HepG2 (cell line): ENCODE results near the gene RBBP8NL. TPM values are rescaled to one million over a fixed set of nuclear protein-coding genes. Genes with fewer than 3 reads are reported as not detected.
A peak's percentile ranks its signal among the peaks of the same experiment; 100 is the strongest.

Experiments used
- AGO1 ChIP-seq: fragments of 200-400 bp; formaldehyde crosslinking; IDR thresholded peaks from 2 replicates; pipeline ENCODE4 v1.6.1; 2017; ENCODE audit warnings: mild to moderate bottlenecking, low read depth, low read length, moderate library complexity; ENCODE audit not compliant: poor library complexity, severe bottlenecking
- ATAD3A ChIP-seq: sonication (generic); formaldehyde crosslinking; IDR thresholded peaks from 2 replicates; pipeline ENCODE4 v1.4.0; 2020; ENCODE audit warnings: missing genetic modification reagents
- BCLAF1 ChIP-seq: fragments of 450-650 bp; IDR thresholded peaks from 2 replicates; pipeline ENCODE4 v1.6.1; 2017; ENCODE audit warnings: mild to moderate bottlenecking
- GABPB1 ChIP-seq: IDR thresholded peaks from 2 replicates; pipeline ENCODE4 v1.6.1; 2016; ENCODE audit warnings: mild to moderate bottlenecking, missing genetic modification reagents, moderate library complexity, missing compliant biosample characterization
- JUND ChIP-seq: sonication (generic); formaldehyde crosslinking; IDR thresholded peaks from 2 replicates; pipeline ENCODE4 v1.8.0; 2022; ENCODE audit warnings: mild to moderate bottlenecking, missing genetic modification reagents
- LRRFIP1 ChIP-seq: sonication (generic); formaldehyde crosslinking; conservative IDR thresholded peaks from 2 replicates; pipeline ENCODE4 v1.4.0; 2020; ENCODE audit warnings: missing genetic modification reagents
- POGK ChIP-seq: sonication (generic); formaldehyde crosslinking; conservative IDR thresholded peaks from 2 replicates; pipeline ENCODE4 v1.8.0; 2022; ENCODE audit warnings: mild to moderate bottlenecking, moderate library complexity, missing genetic modification reagents
- U2AF1 ChIP-seq: fragments of 200-400 bp; formaldehyde crosslinking; optimal IDR thresholded peaks from 2 replicates; pipeline ENCODE3; 2017; ENCODE audit warnings: mild to moderate bottlenecking, low read depth, low read length
- ZBTB46 ChIP-seq: sonication (generic); formaldehyde crosslinking; IDR thresholded peaks from 2 replicates; pipeline ENCODE4 v1.4.0; 2020; ENCODE audit warnings: mild to moderate bottlenecking, missing genetic modification reagents, borderline replicate concordance
- ZNF18 ChIP-seq: sonication (generic); formaldehyde crosslinking; IDR thresholded peaks from 2 replicates; pipeline ENCODE4 v1.8.0; 2022; ENCODE audit warnings: mild to moderate bottlenecking, missing genetic modification reagents; ENCODE audit not compliant: insufficient replicate concordance
- ZNF207 ChIP-seq: fragments of 450-650 bp; IDR thresholded peaks from 2 replicates; pipeline ENCODE4 v1.6.1; 2016; ENCODE audit warnings: antibody characterized with exemption, borderline replicate concordance
- ZNF30 ChIP-seq: sonication (generic); formaldehyde crosslinking; IDR thresholded peaks from 2 replicates; pipeline ENCODE4 v1.5.0; 2020; ENCODE audit warnings: mild to moderate bottlenecking, missing genetic modification reagents
- ZNF512 ChIP-seq: sonication (generic); formaldehyde crosslinking; IDR thresholded peaks from 2 replicates; pipeline ENCODE4 v1.4.0; 2020; ENCODE audit warnings: mild to moderate bottlenecking, missing genetic modification reagents
- polyA plus RNA-seq, 8 experiments: library from polyadenylated mRNA; depleted of rRNA in 3 of 8; stranded (reverse) in 7 of 8; unstranded in 1 of 8; fragments of >200 nt; fragmentation: Illumina TruSeq in 4 of 8; extraction: Trizol in 4 of 8; gene quantifications; 2 replicates each; pipeline versions ENCODE4 v1.2.1 to v1.2.3, GENCODE V29; 2011 to 2016; ENCODE audit warnings: low read depth in 4 of 8, missing spikeins in 1 of 8, mixed read lengths in 1 of 8; ENCODE audit not compliant: insufficient read depth in 1 of 8
- total RNA-seq, 5 experiments: library from RNA; depleted of rRNA; stranded (reverse); fragments of >200 nt; fragmentation: Illumina TruSeq; extraction: Trizol; gene quantifications; 2 replicates each; pipeline ENCODE4 v1.2.3, GENCODE V29; 2016; ENCODE audit warnings: low read depth in 1 of 5

RBBP8NL gene
- total and polyA plus RNA-seq, 2 of the 13 experiments (the other 11 are each of a cell fraction or from before 2014, with no cell fraction given): 0.69 to 0.86 TPM

- no peak for TF ChIP-seq LRRFIP1
- TF ChIP-seq POGK: no peak; the same call in 1 of the 2 replicates
- no peak for TF ChIP-seq ATAD3A
- no peak for TF ChIP-seq ZBTB46 (CRISPR knock-in tag)
- TF ChIP-seq ZNF207: no peak
- no peak for TF ChIP-seq JUND (CRISPR knock-in tag)
- no peak for TF ChIP-seq BCLAF1
- TF ChIP-seq GABPB1 (CRISPR knock-in tag): peak; percentile 77
- no peak for TF ChIP-seq ZNF30 (CRISPR knock-in tag)
- TF ChIP-seq U2AF1: no peak
- peak; percentile 16 for TF ChIP-seq AGO1
- no peak for TF ChIP-seq ZNF512
- TF ChIP-seq ZNF18 (CRISPR knock-in tag): peak; percentile 78
These were observed 60.8 kb downstream of the RBBP8NL start (continued) for GRCh38 chr20:62366370-62367135.
